ENCODE data around the gene ACP6.

Gene ACP6

DNA sequence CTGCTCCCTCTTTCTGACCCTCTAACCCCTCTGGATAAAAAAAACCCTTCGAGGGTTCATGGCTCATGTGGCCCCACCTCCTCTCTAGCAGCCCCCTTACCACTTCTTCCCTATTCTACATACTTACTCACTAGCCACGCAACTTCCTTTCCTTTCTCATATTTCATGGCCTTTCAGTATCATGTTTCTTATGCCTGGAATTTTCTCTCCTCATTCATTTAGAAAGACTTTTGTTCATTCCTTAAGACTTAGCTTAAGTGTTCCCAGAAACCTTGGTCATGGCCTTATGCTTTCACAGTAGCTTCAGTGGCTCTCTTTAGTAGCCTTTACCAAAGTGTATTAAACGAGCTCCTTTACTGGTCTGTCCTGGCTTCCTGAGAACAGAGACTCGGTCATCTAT lies 6.1 kb downstream of the ACP6 start (continued):
- TF ChIP-seq ZNF423 (tag by site-specific recombination; IDR thresholded peaks at IDR 0.05) (no peak), ZNF311 (tag by site-specific recombination; IDR thresholded peaks at IDR 0.05; ENCODE audit: borderline replicate concordance) (no peak), YY1 (tag by site-specific recombination; IDR thresholded peaks at IDR 0.05) (no peak), ZIC2 (tag by site-specific recombination; IDR thresholded peaks at IDR 0.05) (no peak), ZNF248 (tag by site-specific recombination; IDR thresholded peaks at IDR 0.05) (no peak), HOXD13 (CRISPR knock-in tag; IDR thresholded peaks at IDR 0.05; ENCODE audit: borderline replicate concordance) (no peak), KLF1 (tag by site-specific recombination; IDR thresholded peaks at IDR 0.05) (no peak)

DNA sequence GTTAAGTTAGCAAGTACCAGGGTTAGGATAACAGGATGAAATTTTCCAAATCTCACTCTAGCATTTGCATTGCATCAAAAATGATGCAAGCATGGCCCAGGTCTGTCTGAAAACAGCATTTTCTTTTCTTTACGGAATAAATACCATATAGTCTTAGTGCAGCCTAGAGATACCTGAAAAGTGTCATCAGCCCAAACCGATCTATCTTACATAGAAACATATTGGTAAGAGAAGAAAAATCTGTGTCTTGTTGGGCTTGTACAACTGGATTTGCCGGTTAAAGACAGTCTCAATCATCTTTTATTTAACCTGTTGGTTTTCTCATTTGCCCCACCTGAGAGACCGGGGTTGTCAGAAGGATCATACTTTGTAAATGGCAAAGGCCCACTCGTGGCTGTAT lies 15.8 kb downstream of the ACP6 start:
- H3K27ac ChIP-seq (ENCODE audit: extremely low read depth, low read depth, low read length): no peak overlapping the region
- CTCF ChIA-PET: interaction anchor here (0.5 to 0.7 kb wide), 2 partner anchors 203 to 381 kb away, joined by 3 read pairs; no protein-coding TSS in a partner anchor
- H3K9me3 ChIP-seq (ENCODE audit: control insufficient read depth, insufficient read depth, low read depth, low read length): no peaks in the 10 kb centered on the region
- TF ChIP-seq ZNF555 (tag by site-specific recombination; conservative IDR thresholded peaks at IDR 0.05): no peak
- TF ChIP-seq KLF9 (tag by site-specific recombination; IDR thresholded peaks at IDR 0.05; ENCODE audit: low read depth): no peak
- no peak for TF ChIP-seq ZNF623 (tag by site-specific recombination; IDR thresholded peaks at IDR 0.05)
- no peak for TF ChIP-seq ZNF654 (tag by site-specific recombination; IDR thresholded peaks at IDR 0.05; ENCODE audit: low read depth)
- TF ChIP-seq ZNF248 (tag by site-specific recombination; IDR thresholded peaks at IDR 0.05): no peak
- TF ChIP-seq, protein P1, sequence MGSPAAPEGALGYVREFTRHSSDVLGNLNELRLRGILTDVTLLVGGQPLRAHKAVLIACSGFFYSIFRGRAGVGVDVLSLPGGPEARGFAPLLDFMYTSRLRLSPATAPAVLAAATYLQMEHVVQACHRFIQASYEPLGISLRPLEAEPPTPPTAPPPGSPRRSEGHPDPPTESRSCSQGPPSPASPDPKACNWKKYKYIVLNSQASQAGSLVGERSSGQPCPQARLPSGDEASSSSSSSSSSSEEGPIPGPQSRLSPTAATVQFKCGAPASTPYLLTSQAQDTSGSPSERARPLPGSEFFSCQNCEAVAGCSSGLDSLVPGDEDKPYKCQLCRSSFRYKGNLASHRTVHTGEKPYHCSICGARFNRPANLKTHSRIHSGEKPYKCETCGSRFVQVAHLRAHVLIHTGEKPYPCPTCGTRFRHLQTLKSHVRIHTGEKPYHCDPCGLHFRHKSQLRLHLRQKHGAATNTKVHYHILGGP (tag by site-specific recombination; IDR thresholded peaks at IDR 0.05): no peak
- TF ChIP-seq, protein P2, sequence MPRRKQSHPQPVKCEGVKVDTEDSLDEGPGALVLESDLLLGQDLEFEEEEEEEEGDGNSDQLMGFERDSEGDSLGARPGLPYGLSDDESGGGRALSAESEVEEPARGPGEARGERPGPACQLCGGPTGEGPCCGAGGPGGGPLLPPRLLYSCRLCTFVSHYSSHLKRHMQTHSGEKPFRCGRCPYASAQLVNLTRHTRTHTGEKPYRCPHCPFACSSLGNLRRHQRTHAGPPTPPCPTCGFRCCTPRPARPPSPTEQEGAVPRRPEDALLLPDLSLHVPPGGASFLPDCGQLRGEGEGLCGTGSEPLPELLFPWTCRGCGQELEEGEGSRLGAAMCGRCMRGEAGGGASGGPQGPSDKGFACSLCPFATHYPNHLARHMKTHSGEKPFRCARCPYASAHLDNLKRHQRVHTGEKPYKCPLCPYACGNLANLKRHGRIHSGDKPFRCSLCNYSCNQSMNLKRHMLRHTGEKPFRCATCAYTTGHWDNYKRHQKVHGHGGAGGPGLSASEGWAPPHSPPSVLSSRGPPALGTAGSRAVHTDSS (tag by site-specific recombination; IDR thresholded peaks at IDR 0.05): no peak
- TF ChIP-seq, protein P3, sequence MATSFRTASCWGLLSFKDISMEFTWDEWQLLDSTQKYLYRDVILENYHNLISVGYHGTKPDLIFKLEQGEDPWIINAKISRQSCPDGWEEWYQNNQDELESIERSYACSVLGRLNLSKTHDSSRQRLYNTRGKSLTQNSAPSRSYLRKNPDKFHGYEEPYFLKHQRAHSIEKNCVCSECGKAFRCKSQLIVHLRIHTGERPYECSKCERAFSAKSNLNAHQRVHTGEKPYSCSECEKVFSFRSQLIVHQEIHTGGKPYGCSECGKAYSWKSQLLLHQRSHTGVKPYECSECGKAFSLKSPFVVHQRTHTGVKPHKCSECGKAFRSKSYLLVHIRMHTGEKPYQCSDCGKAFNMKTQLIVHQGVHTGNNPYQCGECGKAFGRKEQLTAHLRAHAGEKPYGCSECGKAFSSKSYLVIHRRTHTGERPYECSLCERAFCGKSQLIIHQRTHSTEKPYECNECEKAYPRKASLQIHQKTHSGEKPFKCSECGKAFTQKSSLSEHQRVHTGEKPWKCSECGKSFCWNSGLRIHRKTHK (tag by site-specific recombination; IDR thresholded peaks at IDR 0.05): no peak
- H3K4me3 ChIP-seq (ENCODE audit: low read depth, low read length): no peak overlapping the region
- H3K36me3 ChIP-seq (ENCODE audit: control insufficient read depth in 2 of 2, insufficient read depth in 1 of 2, low read length in 2 of 2): peaks cover 11 to 84% of the 10 kb centered on the region in 2 experiments
- H3K4me1 ChIP-seq (ENCODE audit: control insufficient read depth, insufficient read depth, low read length): no peaks in the 10 kb centered on the region
- POLR2A ChIA-PET: no interaction called here

DNA sequence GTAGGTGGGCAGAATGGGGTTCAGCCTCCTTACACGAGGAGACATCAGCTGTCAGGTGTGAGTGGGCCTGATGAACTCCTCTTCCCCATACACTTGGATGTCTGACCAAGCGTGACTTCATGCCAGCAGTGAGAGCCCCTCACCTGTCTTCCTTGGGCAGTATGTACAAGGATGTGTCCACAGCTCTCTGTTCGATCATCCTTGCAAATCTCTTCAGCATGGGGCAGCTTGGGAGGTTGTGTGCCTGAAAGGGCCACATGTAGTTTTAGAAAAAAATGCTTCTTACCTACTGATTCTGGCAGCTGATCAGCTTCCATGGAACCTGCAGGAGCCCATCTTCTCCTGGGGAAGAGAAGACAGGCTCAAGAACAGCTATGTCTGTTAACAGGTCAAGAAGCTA lies 18.0 kb downstream of the ACP6 start:
- Histone ChIP-seq H3K36me3 (ENCODE audit: control insufficient read depth in 2 of 2, insufficient read depth in 1 of 2, low read length in 2 of 2) (peaks cover 7 to 87% of the 10 kb centered on the region in 2 experiments), H3K4me3 (ENCODE audit: low read depth, low read length) (no peak overlapping the region), H3K4me1 (ENCODE audit: control insufficient read depth, insufficient read depth, low read length) (no peaks in the 10 kb centered on the region), H3K9me3 (ENCODE audit: control insufficient read depth, insufficient read depth, low read depth, low read length) (no peaks in the 10 kb centered on the region), H3K27ac (ENCODE audit: extremely low read depth, low read depth, low read length) (no peak overlapping the region)
- TF ChIP-seq ZNF239 (tag by site-specific recombination; IDR thresholded peaks at IDR 0.05) (no peak), ZNF155 (tag by site-specific recombination; IDR thresholded peaks at IDR 0.05) (no peak), ZNF600 (tag by site-specific recombination; IDR thresholded peaks at IDR 0.05) (no peak), ZNF350 (tag by site-specific recombination; IDR thresholded peaks at IDR 0.05) (no peak), ZNF121 (tag by site-specific recombination; IDR thresholded peaks at IDR 0.05) (no peak), KLF10 (tag by site-specific recombination; IDR thresholded peaks at IDR 0.05) (no peak), GFI1B (tag by site-specific recombination; IDR thresholded peaks at IDR 0.05) (no peak), ZNF366 (tag by site-specific recombination; conservative IDR thresholded peaks at IDR 0.05) (no peak), BCL11A (tag by site-specific recombination; IDR thresholded peaks at IDR 0.05; ENCODE audit: low read depth) (no peak)
- ChIA-PET CTCF (interaction anchor here (1.1 kb wide), 1 partner anchor 237 kb away, joined by 3 read pairs; no protein-coding TSS in a partner anchor), POLR2A (no interaction called here)

All from HEK293 (cell line).